SU-DHL-6 (cell line): Measurements from ENCODE around the gene MYL6B.

Experiments
- CTCF ChIP-seq: fragments of 200-600 bp; sonication (generic); IDR thresholded peaks from one replicate; pipeline ENCODE4 v1.5.1; 2017; ENCODE audit warnings: antibody characterized with exemption, mild to moderate bottlenecking, low read length, moderate library complexity; ENCODE audit not compliant: insufficient read depth, poor library complexity, severe bottlenecking
- EZH2phosphoT487 ChIP-seq: fragments of 200-600 bp; sonication (generic), shearing (Covaris generic); conservative IDR thresholded peaks from 2 replicates; pipeline ENCODE4 v1.6.1; 2018; ENCODE audit warnings: mild to moderate bottlenecking, antibody characterized with exemption, low read length, moderate library complexity, mixed read lengths

GRCh38 chr12:56150563-56150962, 1.8 kb upstream of the MYL6B start:
- TF ChIP-seq CTCF (no peak), EZH2phosphoT487 (no peak)
